GM23248 (cell line): ENCODE measurements around the gene DHRS12.

ENCODE experiments used
- EZH2 ChIP-seq: fragments of 200-600 bp; sonication (generic); IDR thresholded peaks from 2 replicates; pipeline ENCODE4 v1.6.1; 2018; ENCODE audit warnings: antibody characterized with exemption, mild to moderate bottlenecking; ENCODE audit not compliant: insufficient read depth, poor library complexity, severe bottlenecking
- EZH2phosphoT487 ChIP-seq: fragments of 200-600 bp; sonication (generic); IDR thresholded peaks from 2 replicates; pipeline ENCODE4 v1.6.1; 2018; ENCODE audit warnings: antibody characterized with exemption, moderate library complexity, mild to moderate bottlenecking, low read depth; ENCODE audit not compliant: insufficient read depth

DNA sequence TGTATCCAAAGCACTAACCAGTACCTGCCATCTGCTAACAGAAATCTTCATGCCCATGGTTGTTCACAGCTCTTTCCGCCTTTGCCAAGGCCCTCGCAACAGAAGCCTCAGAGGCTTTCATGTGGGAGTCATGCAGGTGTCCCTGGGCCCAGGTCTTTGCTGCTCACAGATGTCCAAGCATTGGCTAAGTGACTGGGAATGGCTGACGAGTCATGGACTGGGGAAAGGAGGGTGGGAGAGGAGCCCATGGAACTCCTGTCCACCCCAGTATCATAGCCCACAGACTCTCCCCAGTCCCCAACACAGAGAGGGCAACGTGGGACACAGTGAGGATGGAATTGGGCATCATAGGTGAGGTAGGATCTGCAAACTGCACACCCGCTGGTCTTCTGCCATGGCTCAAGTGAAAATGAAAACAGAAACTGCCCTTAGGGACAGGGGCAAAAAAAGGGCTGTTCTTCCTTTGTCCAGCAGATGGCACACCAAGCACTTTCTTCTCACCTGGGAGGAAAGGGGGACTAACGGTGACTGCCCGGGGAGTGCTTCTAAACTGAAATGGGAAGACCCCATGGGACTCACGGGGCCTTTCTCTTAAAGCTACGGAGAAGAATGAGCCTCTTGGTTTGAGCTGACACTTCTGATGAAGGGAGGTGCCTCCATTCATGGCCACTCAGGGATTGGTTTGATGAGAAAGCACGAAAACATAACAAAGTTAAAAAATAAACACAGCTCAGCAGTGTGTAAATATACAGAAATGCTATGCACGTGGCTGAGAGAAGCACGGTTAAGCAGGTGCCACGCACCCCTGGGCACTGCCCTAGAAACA, 11.1 kb upstream of the DHRS12 start:
- TF ChIP-seq EZH2 (no peak), EZH2phosphoT487 (no peak)
